Measurements from ENCODE around the gene FBXO17. TPM values are rescaled to one million over a fixed set of nuclear protein-coding genes. Genes with fewer than 3 reads are reported as not detected.

Gene FBXO17
- polyA plus RNA-seq, 1 donor from 2014 or later = not detected

DNA sequence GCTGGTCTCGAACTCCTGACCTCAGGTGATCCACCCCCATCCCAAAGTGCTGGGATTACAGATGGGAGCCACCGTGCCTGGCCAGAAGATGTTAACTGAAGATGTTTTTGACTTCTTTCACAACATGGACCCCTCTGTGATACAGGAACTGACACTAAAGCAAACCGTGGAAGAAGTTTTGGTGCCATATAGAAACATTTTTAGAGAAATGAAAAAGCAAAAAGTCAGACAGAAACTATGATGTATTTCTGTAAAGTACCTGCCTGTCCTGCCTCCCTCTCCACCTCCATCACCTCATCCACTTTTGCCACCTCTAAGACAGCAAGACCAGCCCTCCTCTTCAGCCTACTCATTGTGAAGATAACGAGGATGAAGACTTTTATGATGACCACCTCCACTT lies 45.5 kb upstream of the FBXO17 start:
- no peak overlapping the region for H3K9ac ChIP-seq (ENCODE audit: low read length)
- no peak overlapping the region for H3K4me3 ChIP-seq (ENCODE audit: low read length)
- no peak overlapping the region for H2AFZ ChIP-seq (ENCODE audit: low read depth, low read length)
- no peaks in the 10 kb centered on the region for H3K79me2 ChIP-seq (replicated peaks; ENCODE audit: insufficient read depth, low read length)
- H3K27me3 ChIP-seq (ENCODE audit: insufficient read depth, low read depth, low read length) = no peaks in the 10 kb centered on the region
- H3K9me3 ChIP-seq (ENCODE audit: low read length) = no peaks in the 10 kb centered on the region
- H3K9me2 ChIP-seq (ENCODE audit: insufficient read depth, low read length) = no peaks in the 10 kb centered on the region
- H3K4me2 ChIP-seq (ENCODE audit: low read length) = no peak overlapping the region
- H3K36me3 ChIP-seq (ENCODE audit: insufficient read depth, low read length) = no peaks in the 10 kb centered on the region
- no peak for TF ChIP-seq POLR2AphosphoS5 (IDR thresholded peaks at IDR 0.05)
- no peak for TF ChIP-seq RAD21 (conservative IDR thresholded peaks at IDR 0.05)
- TF ChIP-seq REST (IDR thresholded peaks at IDR 0.05; ENCODE audit: borderline replicate concordance) = no peak
- no peak for TF ChIP-seq MXI1 (conservative IDR thresholded peaks at IDR 0.05; ENCODE audit: poor library complexity, severe bottlenecking)
- no peak for TF ChIP-seq EP300 (conservative IDR thresholded peaks at IDR 0.05; ENCODE audit: poor library complexity, severe bottlenecking)
- TF ChIP-seq CTCF (IDR thresholded peaks at IDR 0.05; ENCODE audit: poor library complexity, severe bottlenecking) = no peak
- no peak for TF ChIP-seq TAF1 (IDR thresholded peaks at IDR 0.05; ENCODE audit: low read depth)
- no peak for TF ChIP-seq EZH2 (IDR thresholded peaks at IDR 0.05; ENCODE audit: borderline replicate concordance, insufficient read depth, low read length, poor library complexity, severe bottlenecking)
- TF ChIP-seq SMC3 (conservative IDR thresholded peaks at IDR 0.05; ENCODE audit: poor library complexity) = no peak
- H3K27ac ChIP-seq (ENCODE audit: low read length) = no peak overlapping the region
- no peaks in the 10 kb centered on the region for H3F3A ChIP-seq (ENCODE audit: insufficient read depth, low read length, poor library complexity, severe bottlenecking)
- no peaks in the 10 kb centered on the region for H4K20me1 ChIP-seq (ENCODE audit: insufficient read depth)

DNA sequence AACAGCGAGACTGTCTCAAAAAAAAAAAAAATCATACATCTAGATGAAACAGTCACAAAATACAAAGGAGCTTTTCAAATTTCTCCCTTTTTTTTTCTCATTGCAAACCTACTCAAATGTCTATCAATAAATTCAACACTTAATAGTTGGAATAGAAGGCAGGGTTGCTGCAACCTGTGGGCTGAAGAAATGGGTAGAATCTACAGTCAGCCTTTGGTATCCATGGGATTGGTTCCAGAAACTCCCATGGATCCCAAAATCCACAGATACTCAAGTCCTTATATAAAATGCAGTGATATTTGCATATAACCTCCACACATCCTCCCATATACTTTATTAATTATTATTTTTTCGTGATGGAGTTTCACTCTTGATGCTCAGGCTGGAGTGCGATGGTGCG lies 42.1 kb upstream of the FBXO17 start:
- Histone ChIP-seq H3F3A (ENCODE audit: insufficient read depth, low read length, poor library complexity, severe bottlenecking) (no peaks in the 10 kb centered on the region), H3K9ac (ENCODE audit: low read length) (no peak overlapping the region), H3K9me2 (ENCODE audit: insufficient read depth, low read length) (no peaks in the 10 kb centered on the region), H3K27ac (ENCODE audit: low read length) (no peak overlapping the region), H3K27me3 (ENCODE audit: insufficient read depth, low read depth, low read length) (no peaks in the 10 kb centered on the region), H4K20me1 (ENCODE audit: insufficient read depth) (no peaks in the 10 kb centered on the region), H3K36me3 (ENCODE audit: insufficient read depth, low read length) (no peaks in the 10 kb centered on the region), H2AFZ (ENCODE audit: low read depth, low read length) (no peak overlapping the region), H3K4me3 (ENCODE audit: low read length) (no peak overlapping the region), H3K9me3 (ENCODE audit: low read length) (no peaks in the 10 kb centered on the region), H3K4me2 (ENCODE audit: low read length) (no peak overlapping the region), H3K79me2 (replicated peaks; ENCODE audit: insufficient read depth, low read length) (no peaks in the 10 kb centered on the region)
- TF ChIP-seq REST (IDR thresholded peaks at IDR 0.05; ENCODE audit: borderline replicate concordance) (no peak), TAF1 (IDR thresholded peaks at IDR 0.05; ENCODE audit: low read depth) (no peak), EP300 (conservative IDR thresholded peaks at IDR 0.05; ENCODE audit: poor library complexity, severe bottlenecking) (no peak), EZH2 (IDR thresholded peaks at IDR 0.05; ENCODE audit: borderline replicate concordance, insufficient read depth, low read length, poor library complexity, severe bottlenecking) (no peak), MXI1 (conservative IDR thresholded peaks at IDR 0.05; ENCODE audit: poor library complexity, severe bottlenecking) (no peak), CTCF (IDR thresholded peaks at IDR 0.05; ENCODE audit: poor library complexity, severe bottlenecking) (no peak), SMC3 (conservative IDR thresholded peaks at IDR 0.05; ENCODE audit: poor library complexity) (no peak), RAD21 (conservative IDR thresholded peaks at IDR 0.05) (no peak)

Measured in neural cell (in vitro differentiated cells).